ENCODE measurements around the gene ZNF784. TPM values are rescaled to one million over a fixed set of nuclear protein-coding genes. Genes with fewer than 3 reads are reported as not detected.

ZNF784 gene
- total and polyA plus RNA-seq, 9 of the 15 experiments (the other 6 are each of a cell fraction or from before 2014, with no cell fraction given), result 0.14 to 6.1 (median 2.1) TPM

- no peak for TF ChIP-seq MBD1 (CRISPR knock-in tag; IDR thresholded peaks at IDR 0.05)
- TF ChIP-seq ZNF584 (CRISPR knock-in tag; IDR thresholded peaks at IDR 0.05; ENCODE audit: low read depth), result no peak
- TF ChIP-seq GTF2A2 (tag; IDR thresholded peaks at IDR 0.05), result no peak
- no peak for TF ChIP-seq CBX8 (IDR thresholded peaks at IDR 0.05; ENCODE audit: borderline replicate concordance, extremely low read depth, low read depth, low read length, poor library complexity, severe bottlenecking)
- peak; percentile 49 for TF ChIP-seq CEBPB (tag; IDR thresholded peaks at IDR 0.05)
- TF ChIP-seq ZNF347 (CRISPR knock-in tag; IDR thresholded peaks at IDR 0.05; ENCODE audit: low read depth), result no peak
- TF ChIP-seq HSF4 (CRISPR knock-in tag; IDR thresholded peaks at IDR 0.05; ENCODE audit: borderline replicate concordance), result no peak
- TF ChIP-seq E2F5 (CRISPR knock-in tag; IDR thresholded peaks at IDR 0.05), result no peak
- no peak for TF ChIP-seq CBX2 (IDR thresholded peaks at IDR 0.05; ENCODE audit: insufficient read depth, low read length, poor library complexity, severe bottlenecking)
- no peak for TF ChIP-seq PCBP2 (IDR thresholded peaks at IDR 0.05; ENCODE audit: low read depth, low read length, poor library complexity, severe bottlenecking)
- TF ChIP-seq EWSR1 (IDR thresholded peaks at IDR 0.05; ENCODE audit: borderline replicate concordance, low read depth, partially characterized antibody), result no peak
- TF ChIP-seq SMAD4 (CRISPR knock-in tag; conservative IDR thresholded peaks at IDR 0.05), result peak; percentile 48; the same call in 1 of the 2 replicates
- TF ChIP-seq HIVEP1 (CRISPR knock-in tag; IDR thresholded peaks at IDR 0.05), result no peak
- no peak for TF ChIP-seq MCM5 (IDR thresholded peaks at IDR 0.05; ENCODE audit: low read depth)
- TF ChIP-seq RBM15 (IDR thresholded peaks at IDR 0.05; ENCODE audit: insufficient read depth, low read length), result no peak
- no peak for TF ChIP-seq ZFP36 (IDR thresholded peaks at IDR 0.05; ENCODE audit: low read depth, low read length, partially characterized antibody)
- TF ChIP-seq ETS2 (tag; IDR thresholded peaks at IDR 0.05; ENCODE audit: borderline replicate concordance, poor library complexity, severe bottlenecking), result no peak
- TF ChIP-seq ZNF175 (CRISPR knock-in tag; IDR thresholded peaks at IDR 0.05; ENCODE audit: low read depth), result 0 out of 2 replicates have a peak, but pooled peaks have one; percentile 33
These were observed 3.8 kb downstream of the ZNF784 start (continued) for GRCh38 chr19:55620410-55621204.

Measured in K562 (cell line).